Measurements from ENCODE around the gene FNDC10.

- TF ChIP-seq POLR2A (IDR thresholded peaks at IDR 0.05) (no peak), POLR2AphosphoS5 (IDR thresholded peaks at IDR 0.05) (no peak), EP300 (IDR thresholded peaks at IDR 0.05) (no peak)
- TF ChIP-seq, protein P1, sequence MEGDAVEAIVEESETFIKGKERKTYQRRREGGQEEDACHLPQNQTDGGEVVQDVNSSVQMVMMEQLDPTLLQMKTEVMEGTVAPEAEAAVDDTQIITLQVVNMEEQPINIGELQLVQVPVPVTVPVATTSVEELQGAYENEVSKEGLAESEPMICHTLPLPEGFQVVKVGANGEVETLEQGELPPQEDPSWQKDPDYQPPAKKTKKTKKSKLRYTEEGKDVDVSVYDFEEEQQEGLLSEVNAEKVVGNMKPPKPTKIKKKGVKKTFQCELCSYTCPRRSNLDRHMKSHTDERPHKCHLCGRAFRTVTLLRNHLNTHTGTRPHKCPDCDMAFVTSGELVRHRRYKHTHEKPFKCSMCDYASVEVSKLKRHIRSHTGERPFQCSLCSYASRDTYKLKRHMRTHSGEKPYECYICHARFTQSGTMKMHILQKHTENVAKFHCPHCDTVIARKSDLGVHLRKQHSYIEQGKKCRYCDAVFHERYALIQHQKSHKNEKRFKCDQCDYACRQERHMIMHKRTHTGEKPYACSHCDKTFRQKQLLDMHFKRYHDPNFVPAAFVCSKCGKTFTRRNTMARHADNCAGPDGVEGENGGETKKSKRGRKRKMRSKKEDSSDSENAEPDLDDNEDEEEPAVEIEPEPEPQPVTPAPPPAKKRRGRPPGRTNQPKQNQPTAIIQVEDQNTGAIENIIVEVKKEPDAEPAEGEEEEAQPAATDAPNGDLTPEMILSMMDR (IDR thresholded peaks at IDR 0.05) = no peak
Measured at GRCh38 chr1:1617516-1617915, 17.6 kb upstream of the FNDC10 start.

All from suprapubic skin (tissue), 4 donors.